OCI-LY1 (cell line): ENCODE results near the gene GTPBP1.

Source experiments
- CTCF ChIP-seq: fragments of 200-600 bp; sonication (generic), shearing (Covaris generic); IDR thresholded peaks from 2 replicates; pipeline ENCODE4 v1.5.1; 2017; ENCODE audit warnings: mild to moderate bottlenecking, antibody characterized with exemption, low read length, moderate library complexity, mixed read lengths
- EZH2 ChIP-seq: fragments of 200-600 bp; sonication (generic), shearing (Covaris generic); IDR thresholded peaks from 2 replicates; pipeline ENCODE4 v1.8.0; 2017; ENCODE audit warnings: borderline replicate concordance, mixed run types, mild to moderate bottlenecking, antibody characterized with exemption, low read length, moderate library complexity, mixed read lengths

DNA sequence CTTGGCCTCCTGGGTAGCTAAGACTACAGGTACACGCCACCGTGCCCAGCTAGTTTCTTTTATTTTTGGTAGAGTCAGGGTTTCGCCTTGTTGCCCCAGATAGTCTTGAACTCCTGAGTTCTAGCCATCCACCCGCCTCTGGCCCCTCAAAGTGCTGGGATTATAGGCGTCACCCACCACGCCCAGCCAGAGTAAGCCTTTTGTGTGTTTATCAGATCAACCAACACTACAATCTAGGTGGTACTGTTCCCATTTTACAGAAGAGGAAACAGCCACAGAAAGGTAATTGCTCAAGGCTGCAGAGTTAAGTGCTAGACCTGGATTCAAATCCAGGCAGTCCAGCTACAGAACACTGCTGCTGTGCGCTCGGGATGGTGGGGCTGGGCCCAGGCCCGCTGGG is 20.8 kb upstream of the GTPBP1 start:
- TF ChIP-seq CTCF: no peak
- no peak for TF ChIP-seq EZH2
